Nephron progenitor cell (in vitro differentiated cells): ENCODE measurements around the gene CDC14A.
A peak's percentile ranks its signal among the peaks of the same experiment; 100 is the strongest.

ENCODE experiments used
- DNase-seq: peaks from one replicate; pipeline ENCODE4 v3.0.0; 2021
- H3K27ac Mint-ChIP-seq: 2 replicates; pipeline ENCODE4 v1.8.0; 2021; ENCODE audit warnings: mild to moderate bottlenecking, moderate library complexity, mixed read lengths
- H3K27me3 Mint-ChIP-seq: 2 replicates; pipeline ENCODE4 v1.8.0; 2021; ENCODE audit warnings: mild to moderate bottlenecking, low read depth, mixed read lengths; ENCODE audit not compliant: poor library complexity
- H3K36me3 Mint-ChIP-seq: 2 replicates; pipeline ENCODE4 v1.8.0; 2021; ENCODE audit warnings: low read depth, mixed read lengths
- H3K4me1 Mint-ChIP-seq: 2 replicates; pipeline ENCODE4 v1.8.0; 2021; ENCODE audit warnings: mixed read lengths
- H3K4me3 Mint-ChIP-seq: 2 replicates; pipeline ENCODE4 v1.8.0; 2021; ENCODE audit warnings: mild to moderate bottlenecking, moderate library complexity, mixed read lengths
- H3K9me3 Mint-ChIP-seq: 2 replicates; pipeline ENCODE4 v1.8.0; 2021; ENCODE audit warnings: mild to moderate bottlenecking, moderate library complexity, mixed read lengths
- CTCF ChIP-seq: fragments of 200-600 bp; sonication (generic); IDR thresholded peaks from 2 replicates; pipeline ENCODE4 v1.5.0; 2021; ENCODE audit warnings: antibody characterized with exemption

CDC14A gene

GRCh38 chr1:100387209-100387608 lies 34.9 kb downstream of the CDC14A start:
- no peak for DNase-seq
- Mint-ChIP-seq H3K4me3 (no peak overlapping the region), H3K4me1 (peaks cover 29% of the 10 kb centered on the region), H3K9me3 (no peaks in the 10 kb centered on the region), H3K27me3 (no peaks in the 10 kb centered on the region), H3K27ac (peak overlapping the region; percentile 77), H3K36me3 (peaks cover 6% of the 10 kb centered on the region)
- TF ChIP-seq CTCF = no peak

DNA sequence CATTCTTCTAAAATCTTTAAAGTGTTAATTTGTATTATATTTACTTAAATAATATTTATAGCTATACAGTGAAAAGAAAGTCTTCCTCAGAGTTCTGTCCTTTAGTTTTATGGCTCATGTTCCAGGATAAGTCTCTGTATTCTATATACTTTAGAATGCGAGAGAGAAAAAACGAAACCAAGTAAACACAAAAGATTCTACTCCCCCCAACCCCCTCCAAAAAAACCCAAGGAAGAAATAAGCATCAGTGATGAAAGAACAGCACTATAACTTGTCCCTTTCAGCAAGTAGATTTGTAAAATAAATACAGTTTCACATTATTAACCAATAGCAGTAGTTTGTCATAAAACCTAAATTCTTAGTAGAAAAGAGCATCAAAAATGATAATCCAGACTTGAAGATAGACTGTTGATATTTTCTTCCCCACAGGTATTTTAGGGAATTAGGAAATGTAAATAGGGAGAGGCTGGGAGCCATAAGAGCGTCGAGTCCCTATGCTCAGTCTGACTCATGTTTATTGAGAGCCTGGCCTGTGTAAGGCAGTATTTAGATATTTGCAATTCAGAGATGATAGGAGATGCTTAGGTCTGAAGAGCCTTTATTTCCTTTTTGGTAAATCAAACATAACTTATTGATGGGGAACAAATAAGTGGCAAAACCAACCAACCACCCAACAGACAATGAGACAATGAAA lies 35.5 kb downstream of the CDC14A start:
- DNase-seq = no peak
- Mint-ChIP-seq H3K4me1 (peaks cover 30% of the 10 kb centered on the region), H3K4me3 (no peak overlapping the region), H3K9me3 (no peaks in the 10 kb centered on the region), H3K27ac (peak overlapping the region; percentile 77), H3K27me3 (no peaks in the 10 kb centered on the region), H3K36me3 (peaks cover 7% of the 10 kb centered on the region)
- TF ChIP-seq CTCF = no peak

DNA sequence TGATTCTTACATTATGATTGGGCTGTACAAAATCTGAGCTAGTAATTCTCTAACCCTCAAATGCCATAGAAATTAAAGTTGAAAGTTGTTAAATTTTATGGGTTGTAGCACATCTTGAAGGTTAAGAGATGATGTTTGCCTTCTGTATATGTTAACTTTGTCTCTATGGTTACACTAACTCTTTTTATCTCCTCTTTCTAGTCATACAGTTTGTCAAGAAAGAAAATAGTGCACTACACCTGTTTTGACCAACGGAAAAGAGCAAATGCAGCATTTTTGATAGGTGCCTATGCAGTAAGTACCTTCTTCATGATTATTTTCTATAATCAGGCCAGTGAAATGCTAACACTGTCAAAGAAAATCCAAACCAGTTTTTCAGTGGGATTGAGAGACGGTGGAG lies 38.2 kb downstream of the CDC14A start:
- no peak for DNase-seq
- Mint-ChIP-seq H3K4me3 (no peak overlapping the region), H3K4me1 (peaks cover 31% of the 10 kb centered on the region), H3K36me3 (peaks cover 25% of the 10 kb centered on the region), H3K27ac (no peak overlapping the region), H3K9me3 (no peaks in the 10 kb centered on the region), H3K27me3 (no peaks in the 10 kb centered on the region)
- no peak for TF ChIP-seq CTCF

- Mint-ChIP-seq H3K9me3 (no peaks in the 10 kb centered on the region), H3K36me3 (peaks cover 28% of the 10 kb centered on the region), H3K27ac (no peak overlapping the region), H3K4me1 (peaks cover 19% of the 10 kb centered on the region), H3K4me3 (no peak overlapping the region), H3K27me3 (no peaks in the 10 kb centered on the region)
- no peak for DNase-seq
- TF ChIP-seq CTCF = no peak
Observed at GRCh38 chr1:100391675-100392074, 39.4 kb downstream of the CDC14A start.

DNA sequence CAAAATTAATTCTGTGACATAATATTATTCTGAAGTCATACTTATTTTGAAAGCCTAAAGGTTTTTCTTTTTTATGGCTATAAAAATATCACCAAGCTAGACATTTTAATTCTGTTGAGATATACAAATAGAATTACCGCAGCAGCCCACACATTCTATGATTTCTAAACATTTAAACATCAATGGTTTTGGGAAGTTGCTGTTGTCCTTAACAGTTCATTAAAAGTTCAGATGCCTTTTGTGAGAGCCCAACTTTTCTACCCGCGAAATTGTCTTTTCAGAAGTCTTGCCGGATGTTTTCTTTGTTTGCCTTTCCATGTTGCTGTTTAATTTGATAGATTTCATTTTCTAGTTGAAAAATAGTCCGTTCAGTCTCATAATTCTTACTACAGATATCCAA lies 40.5 kb downstream of the CDC14A start:
- no peaks in the 10 kb centered on the region for H3K9me3 Mint-ChIP-seq
- H3K27ac Mint-ChIP-seq = peak overlapping the region; percentile 52
- TF ChIP-seq CTCF = no peak

DNA sequence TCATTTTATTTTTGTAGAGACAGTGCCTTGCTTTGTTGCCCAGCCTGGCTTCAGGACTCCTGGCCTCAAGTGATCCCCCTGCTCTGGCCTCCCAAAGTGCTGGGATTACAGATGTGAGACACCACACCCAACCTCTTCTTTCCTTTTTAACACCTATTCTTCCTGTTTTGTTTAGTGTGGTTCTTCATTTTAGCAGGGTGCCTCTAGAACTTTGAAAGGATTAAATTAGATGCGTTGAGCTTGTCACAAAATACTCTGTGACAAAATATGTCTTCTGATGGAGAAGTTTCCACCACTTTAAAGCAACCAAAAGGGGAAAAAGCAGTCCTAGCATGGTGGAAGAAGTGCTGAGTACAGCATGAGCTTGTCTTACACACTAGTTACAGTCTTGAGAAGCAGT lies 42.0 kb downstream of the CDC14A start:
- DNase-seq = no peak
- Mint-ChIP-seq H3K4me1 (peaks cover 4% of the 10 kb centered on the region), H3K27me3 (no peaks in the 10 kb centered on the region), H3K27ac (peak overlapping the region; percentile 20), H3K36me3 (peaks cover 28% of the 10 kb centered on the region), H3K9me3 (no peaks in the 10 kb centered on the region), H3K4me3 (no peak overlapping the region)
- TF ChIP-seq CTCF = no peak

More for the DNA sequence above, 40.5 kb downstream of the CDC14A start:
- no peak for DNase-seq
- Mint-ChIP-seq H3K4me1 (peaks cover 8% of the 10 kb centered on the region), H3K27me3 (no peaks in the 10 kb centered on the region), H3K4me3 (no peak overlapping the region), H3K36me3 (peaks cover 28% of the 10 kb centered on the region)
